ENCODE measurements around the gene KRABD2.

KRABD2 gene

DNA sequence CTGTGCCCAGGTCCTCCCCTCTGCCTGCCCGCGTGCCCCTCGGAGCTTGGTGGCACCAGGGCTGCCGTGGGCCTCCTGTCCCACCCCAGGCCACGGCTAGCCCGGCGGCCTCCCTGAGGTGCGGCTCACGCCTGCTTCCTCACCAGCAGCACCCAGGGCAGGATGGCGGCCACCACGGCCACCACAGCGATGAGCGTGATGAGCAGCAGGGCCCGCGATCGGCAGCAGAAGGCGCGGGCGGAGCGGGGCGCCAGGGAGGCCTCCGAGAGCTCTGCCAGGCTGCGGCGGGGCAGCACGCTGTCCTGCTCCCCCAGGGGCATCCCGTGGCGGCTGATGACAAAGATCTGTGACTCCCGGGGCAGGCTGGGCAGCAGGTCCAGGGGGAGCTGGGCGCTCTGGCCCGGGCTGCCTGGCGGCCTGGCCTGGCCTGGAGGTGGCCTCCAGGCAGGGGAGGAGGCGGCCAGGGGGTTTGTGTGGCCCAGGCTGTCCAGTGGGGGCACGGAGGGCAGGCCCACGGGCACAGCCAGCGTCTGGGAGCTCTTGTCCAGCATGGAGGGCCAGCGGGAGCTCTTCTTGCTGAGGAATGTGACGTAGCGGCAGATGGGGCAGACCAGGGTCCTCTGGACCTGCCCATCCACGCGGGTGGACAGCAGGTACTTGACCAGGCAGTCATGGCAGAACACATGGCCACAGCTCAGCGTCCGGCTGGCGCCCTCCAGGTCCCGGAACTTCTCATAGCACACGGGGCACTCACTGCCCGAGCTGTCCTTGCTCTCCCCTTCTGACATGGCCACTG, 16.4 kb upstream of the KRABD2 start:
- H3K27me3 ChIP-seq (replicated peaks; ENCODE audit: insufficient read depth, low read depth, low read length, poor library complexity) = peaks cover 29% of the 10 kb centered on the region
- no peaks in the 10 kb centered on the region for H3K9me3 ChIP-seq (ENCODE audit: low read depth, low read length, poor library complexity, severe bottlenecking)
- no peaks in the 10 kb centered on the region for H3K36me3 ChIP-seq (ENCODE audit: insufficient read depth, low read length, poor library complexity, severe bottlenecking)
- H3K27ac ChIP-seq (ENCODE audit: low read depth, low read length, poor library complexity, severe bottlenecking) = no peak overlapping the region
- no TSS peak for BruUV-seq (replicated peaks)
- CTCF ChIA-PET = no interaction called here
- H3K4me1 ChIP-seq (ENCODE audit: insufficient read depth, low read length, poor library complexity, severe bottlenecking) = no peaks in the 10 kb centered on the region
- no peak for TF ChIP-seq EZH2 (IDR thresholded peaks at IDR 0.05; ENCODE audit: borderline replicate concordance, low read depth, low read length, poor library complexity, severe bottlenecking)
- no peak for TF ChIP-seq CTCF (conservative IDR thresholded peaks at IDR 0.05; ENCODE audit: low read depth, low read length)
- intact Hi-C loops (cut with micrococcal nuclease; ENCODE audit: unreplicated experiment) = no loop called here
- POLR2A ChIA-PET (ENCODE audit: low non-redundant PET) = no interaction called here
- no peak overlapping the region for H3K4me3 ChIP-seq (ENCODE audit: low read depth, low read length, poor library complexity, severe bottlenecking)
- no peak for DNase-seq (ENCODE audit: low spot score)

- TF ChIP-seq EZH2 (IDR thresholded peaks at IDR 0.05; ENCODE audit: borderline replicate concordance, low read depth, low read length, poor library complexity, severe bottlenecking) = no peak
- no peak for TF ChIP-seq CTCF (conservative IDR thresholded peaks at IDR 0.05; ENCODE audit: low read depth, low read length)
- CTCF ChIA-PET = no interaction called here
- POLR2A ChIA-PET (ENCODE audit: low non-redundant PET) = no interaction called here
- intact Hi-C loops (cut with micrococcal nuclease; ENCODE audit: unreplicated experiment) = no loop called here
- Histone ChIP-seq H3K27ac (ENCODE audit: low read depth, low read length, poor library complexity, severe bottlenecking) (no peak overlapping the region), H3K27me3 (replicated peaks; ENCODE audit: insufficient read depth, low read depth, low read length, poor library complexity) (peaks cover 28% of the 10 kb centered on the region), H3K4me3 (ENCODE audit: low read depth, low read length, poor library complexity, severe bottlenecking) (no peak overlapping the region), H3K36me3 (ENCODE audit: insufficient read depth, low read length, poor library complexity, severe bottlenecking) (no peaks in the 10 kb centered on the region), H3K4me1 (ENCODE audit: insufficient read depth, low read length, poor library complexity, severe bottlenecking) (no peaks in the 10 kb centered on the region), H3K9me3 (ENCODE audit: low read depth, low read length, poor library complexity, severe bottlenecking) (no peaks in the 10 kb centered on the region)
- BruUV-seq (replicated peaks) = no TSS peak
- no peak for DNase-seq (ENCODE audit: low spot score)
These were observed 15.8 kb upstream of the KRABD2 start for GRCh38 chr17:8392274-8392673.

DNA sequence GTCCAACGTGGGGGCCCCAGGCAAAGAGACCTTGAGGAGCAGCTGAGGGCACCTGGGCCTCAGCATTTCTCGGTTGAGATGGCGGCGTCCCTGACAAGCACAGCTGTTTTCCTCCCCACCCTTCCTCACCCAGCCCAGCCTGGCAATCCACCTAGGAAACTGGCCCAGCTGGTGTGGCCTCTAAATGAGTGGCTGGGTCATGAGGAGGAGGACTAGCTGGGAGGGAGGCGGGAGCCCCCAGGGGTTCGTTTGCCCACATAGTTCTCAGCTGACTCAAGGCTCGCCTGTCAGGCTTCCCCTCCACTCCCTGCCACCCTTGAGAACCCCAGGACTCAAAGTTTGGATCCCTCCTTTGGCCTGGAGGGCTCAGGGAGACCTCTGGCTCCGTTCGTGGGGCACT, 15.2 kb upstream of the KRABD2 start:
- Histone ChIP-seq H3K27ac (ENCODE audit: low read depth, low read length, poor library complexity, severe bottlenecking) (no peak overlapping the region), H3K36me3 (ENCODE audit: insufficient read depth, low read length, poor library complexity, severe bottlenecking) (no peaks in the 10 kb centered on the region), H3K4me3 (ENCODE audit: low read depth, low read length, poor library complexity, severe bottlenecking) (no peak overlapping the region), H3K27me3 (replicated peaks; ENCODE audit: insufficient read depth, low read depth, low read length, poor library complexity) (peaks cover 22% of the 10 kb centered on the region), H3K9me3 (ENCODE audit: low read depth, low read length, poor library complexity, severe bottlenecking) (no peaks in the 10 kb centered on the region), H3K4me1 (ENCODE audit: insufficient read depth, low read length, poor library complexity, severe bottlenecking) (no peaks in the 10 kb centered on the region)
- DNase-seq (ENCODE audit: low spot score) = no peak
- no TSS peak for BruUV-seq (replicated peaks)
- CTCF ChIA-PET = no interaction called here
- TF ChIP-seq CTCF (conservative IDR thresholded peaks at IDR 0.05; ENCODE audit: low read depth, low read length) (no peak), EZH2 (IDR thresholded peaks at IDR 0.05; ENCODE audit: borderline replicate concordance, low read depth, low read length, poor library complexity, severe bottlenecking) (no peak)
- POLR2A ChIA-PET (ENCODE audit: low non-redundant PET) = no interaction called here
- intact Hi-C loops (cut with micrococcal nuclease; ENCODE audit: unreplicated experiment) = no loop called here
